Umbilical cord (tissue), 2 donors: ENCODE results near the gene CEACAM16. TPM values are rescaled to one million over a fixed set of nuclear protein-coding genes. Genes with fewer than 3 reads are reported as not detected.

Experiments
- DNase-seq: peaks from one replicate; pipeline ENCODE4 v3.0.0-alpha.2; 2015; ENCODE audit warnings: low spot score
- total RNA-seq: library from RNA; depleted of rRNA; stranded (reverse); fragments of >200 nt; gene quantifications from one replicate; pipeline ENCODE4 v1.2.3, GENCODE V29; 2014; ENCODE audit warnings: low replicate concordance; ENCODE audit not compliant: insufficient read depth

The CEACAM16 gene
- total RNA-seq, 1 donor from 2014 or later, result not detected

GRCh38 chr19:44725251-44725650 is 26.3 kb downstream of the CEACAM16 start:
- no peak for DNase-seq

- DNase-seq, result no peak
These were observed 26.7 kb downstream of the CEACAM16 start for GRCh38 chr19:44725684-44726083.

- no peak for DNase-seq
These were observed 27.5 kb downstream of the CEACAM16 start for GRCh38 chr19:44726465-44726864.

GRCh38 chr19:44728178-44728577 is 29.2 kb downstream of the CEACAM16 start:
- DNase-seq, result no peak

- DNase-seq, result no peak
These were observed 30.6 kb downstream of the CEACAM16 start for GRCh38 chr19:44729516-44730033.

GRCh38 chr19:44731081-44731480 is 32.1 kb downstream of the CEACAM16 start:
- DNase-seq, result no peak

GRCh38 chr19:44731622-44732021 is 32.7 kb downstream of the CEACAM16 start:
- DNase-seq, result no peak

- DNase-seq, result no peak
These were observed 33.5 kb downstream of the CEACAM16 start for GRCh38 chr19:44732235-44733014.

- DNase-seq, result no peak
These were observed 35.4 kb downstream of the CEACAM16 start for GRCh38 chr19:44734357-44734756.

GRCh38 chr19:44735011-44735410 is 36.1 kb downstream of the CEACAM16 start:
- no peak for DNase-seq

- DNase-seq, result no peak
These were observed 38.5 kb downstream of the CEACAM16 start for GRCh38 chr19:44737238-44738071.

- no peak for DNase-seq
These were observed 39.2 kb downstream of the CEACAM16 start for GRCh38 chr19:44738136-44738535.

GRCh38 chr19:44738603-44739558 is 39.9 kb downstream of the CEACAM16 start:
- no peak for DNase-seq

- no peak for DNase-seq
These were observed 41.4 kb downstream of the CEACAM16 start for GRCh38 chr19:44740351-44740824.

- peak; percentile 52 for DNase-seq
These were observed 42.3 kb downstream of the CEACAM16 start for GRCh38 chr19:44741258-44741731.

GRCh38 chr19:44741841-44742329 is 42.9 kb downstream of the CEACAM16 start:
- peak; percentile 99 for DNase-seq

- DNase-seq, result no peak
These were observed 43.5 kb downstream of the CEACAM16 start for GRCh38 chr19:44742330-44743061.

GRCh38 chr19:44744871-44745332 is 46.0 kb downstream of the CEACAM16 start:
- peak; percentile 51 for DNase-seq

GRCh38 chr19:44745341-44745831 is 46.4 kb downstream of the CEACAM16 start:
- DNase-seq, result peak; percentile 87
